ENCODE measurements around the gene CHD6.

DNA sequence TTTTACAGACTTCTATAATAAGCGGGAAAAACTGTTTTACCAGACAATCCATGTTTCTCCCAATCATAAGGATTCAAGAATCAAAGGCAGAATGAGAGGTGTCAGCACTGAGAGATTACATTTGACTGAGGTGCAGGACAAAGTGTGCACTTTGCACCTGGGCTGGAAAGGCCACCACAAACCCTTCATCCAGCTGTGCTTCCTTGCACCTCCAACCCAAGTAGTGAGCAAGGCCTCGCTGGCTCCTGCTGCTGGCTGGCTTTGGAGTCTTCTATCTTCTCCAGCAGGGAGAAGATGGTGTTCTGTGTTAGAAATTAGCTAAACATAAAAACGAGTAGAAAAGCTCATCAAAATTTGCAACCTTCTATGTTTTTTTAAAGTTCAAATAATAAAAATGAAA lies 77.7 kb downstream of the CHD6 start:
- TF ChIP-seq TAF1 (IDR thresholded peaks at IDR 0.05; ENCODE audit: low read depth) (no peak), EGR1 (IDR thresholded peaks at IDR 0.05) (no peak), FOXM1 (IDR thresholded peaks at IDR 0.05; ENCODE audit: borderline replicate concordance, low read depth) (no peak), NFIC (IDR thresholded peaks at IDR 0.05) (no peak), YY1 (IDR thresholded peaks at IDR 0.05; ENCODE audit: low read depth) (no peak), TEAD4 (IDR thresholded peaks at IDR 0.05) (no peak), RAD21 (IDR thresholded peaks at IDR 0.05; ENCODE audit: low read depth) (no peak), CREB1 (IDR thresholded peaks at IDR 0.05; ENCODE audit: low read depth) (no peak)
- TF ChIP-seq, protein P1, sequence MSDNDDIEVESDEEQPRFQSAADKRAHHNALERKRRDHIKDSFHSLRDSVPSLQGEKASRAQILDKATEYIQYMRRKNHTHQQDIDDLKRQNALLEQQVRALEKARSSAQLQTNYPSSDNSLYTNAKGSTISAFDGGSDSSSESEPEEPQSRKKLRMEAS (IDR thresholded peaks at IDR 0.05): no peak
- TF ChIP-seq, protein P2, sequence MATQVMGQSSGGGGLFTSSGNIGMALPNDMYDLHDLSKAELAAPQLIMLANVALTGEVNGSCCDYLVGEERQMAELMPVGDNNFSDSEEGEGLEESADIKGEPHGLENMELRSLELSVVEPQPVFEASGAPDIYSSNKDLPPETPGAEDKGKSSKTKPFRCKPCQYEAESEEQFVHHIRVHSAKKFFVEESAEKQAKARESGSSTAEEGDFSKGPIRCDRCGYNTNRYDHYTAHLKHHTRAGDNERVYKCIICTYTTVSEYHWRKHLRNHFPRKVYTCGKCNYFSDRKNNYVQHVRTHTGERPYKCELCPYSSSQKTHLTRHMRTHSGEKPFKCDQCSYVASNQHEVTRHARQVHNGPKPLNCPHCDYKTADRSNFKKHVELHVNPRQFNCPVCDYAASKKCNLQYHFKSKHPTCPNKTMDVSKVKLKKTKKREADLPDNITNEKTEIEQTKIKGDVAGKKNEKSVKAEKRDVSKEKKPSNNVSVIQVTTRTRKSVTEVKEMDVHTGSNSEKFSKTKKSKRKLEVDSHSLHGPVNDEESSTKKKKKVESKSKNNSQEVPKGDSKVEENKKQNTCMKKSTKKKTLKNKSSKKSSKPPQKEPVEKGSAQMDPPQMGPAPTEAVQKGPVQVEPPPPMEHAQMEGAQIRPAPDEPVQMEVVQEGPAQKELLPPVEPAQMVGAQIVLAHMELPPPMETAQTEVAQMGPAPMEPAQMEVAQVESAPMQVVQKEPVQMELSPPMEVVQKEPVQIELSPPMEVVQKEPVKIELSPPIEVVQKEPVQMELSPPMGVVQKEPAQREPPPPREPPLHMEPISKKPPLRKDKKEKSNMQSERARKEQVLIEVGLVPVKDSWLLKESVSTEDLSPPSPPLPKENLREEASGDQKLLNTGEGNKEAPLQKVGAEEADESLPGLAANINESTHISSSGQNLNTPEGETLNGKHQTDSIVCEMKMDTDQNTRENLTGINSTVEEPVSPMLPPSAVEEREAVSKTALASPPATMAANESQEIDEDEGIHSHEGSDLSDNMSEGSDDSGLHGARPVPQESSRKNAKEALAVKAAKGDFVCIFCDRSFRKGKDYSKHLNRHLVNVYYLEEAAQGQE (IDR thresholded peaks at IDR 0.05; ENCODE audit: low read depth): no peak
- TF ChIP-seq, protein P3, sequence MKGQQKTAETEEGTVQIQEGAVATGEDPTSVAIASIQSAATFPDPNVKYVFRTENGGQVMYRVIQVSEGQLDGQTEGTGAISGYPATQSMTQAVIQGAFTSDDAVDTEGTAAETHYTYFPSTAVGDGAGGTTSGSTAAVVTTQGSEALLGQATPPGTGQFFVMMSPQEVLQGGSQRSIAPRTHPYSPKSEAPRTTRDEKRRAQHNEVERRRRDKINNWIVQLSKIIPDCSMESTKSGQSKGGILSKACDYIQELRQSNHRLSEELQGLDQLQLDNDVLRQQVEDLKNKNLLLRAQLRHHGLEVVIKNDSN (IDR thresholded peaks at IDR 0.05): no peak

Data from Ishikawa (cell line).